Thyroid gland (tissue), 4 donors: ENCODE results near the gene GOLGA6L9.
"Not testable (repeated sequence)": the region's sequence is repeated elsewhere in the genome, so short reads cannot be mapped to it uniquely, and the experiment has no call there.

Experiments used
- POLR2A ChIP-seq, 2 donors: fragments of 450-650 bp; IDR thresholded peaks; one replicate each; pipeline ENCODE4 v1.6.1; 2017; ENCODE audit warnings: antibody characterized with exemption in 2 of 2, mild to moderate bottlenecking in 2 of 2, moderate library complexity in 1 of 2
- TF ChIP-seq, protein P1 (sequence below), 6 experiments: fragments of 200-600 bp in 3 of 6; fragments of 450-650 bp in 3 of 6; sonication (generic) in 3 of 6; IDR thresholded peaks; one replicate each; pipeline ENCODE4 v1.5.1; 2016 to 2019; ENCODE audit warnings: antibody characterized with exemption in 6 of 6, mild to moderate bottlenecking in 2 of 6, inconsistent platforms in 1 of 6, moderate library complexity in 1 of 6

DNA sequence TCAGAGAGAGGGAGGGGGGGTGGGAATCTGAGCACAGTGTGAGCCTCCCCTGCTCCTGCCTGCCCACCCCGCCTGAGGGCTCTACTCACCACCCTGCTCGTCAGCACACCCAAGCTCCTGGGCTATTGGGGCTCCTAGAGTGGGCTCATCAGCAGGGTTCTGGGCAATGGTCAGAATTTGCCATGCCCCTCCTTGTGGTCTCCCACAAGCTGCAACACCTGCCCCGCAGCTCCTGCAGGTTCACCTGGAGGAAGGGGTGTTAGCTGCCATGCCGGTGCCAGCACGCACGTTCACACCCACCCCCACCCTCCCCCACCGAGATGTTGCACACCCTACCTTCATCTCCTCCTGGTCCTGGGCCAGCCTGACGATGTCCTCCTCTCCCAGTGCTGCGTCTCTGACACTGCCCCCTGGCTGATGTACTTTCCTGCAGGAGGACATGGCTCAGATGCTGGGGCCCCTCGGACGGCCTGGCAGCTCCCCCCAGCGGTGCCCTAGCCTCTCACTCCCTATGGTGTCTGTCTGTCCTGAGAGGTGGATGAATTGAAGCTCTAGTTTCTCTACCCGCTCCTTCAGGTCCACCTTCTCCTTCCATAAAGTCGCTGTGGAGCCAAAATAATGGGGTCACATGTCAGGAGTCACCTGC is 47.2 kb downstream of the GOLGA6L9 start:
- TF ChIP-seq, protein P1, sequence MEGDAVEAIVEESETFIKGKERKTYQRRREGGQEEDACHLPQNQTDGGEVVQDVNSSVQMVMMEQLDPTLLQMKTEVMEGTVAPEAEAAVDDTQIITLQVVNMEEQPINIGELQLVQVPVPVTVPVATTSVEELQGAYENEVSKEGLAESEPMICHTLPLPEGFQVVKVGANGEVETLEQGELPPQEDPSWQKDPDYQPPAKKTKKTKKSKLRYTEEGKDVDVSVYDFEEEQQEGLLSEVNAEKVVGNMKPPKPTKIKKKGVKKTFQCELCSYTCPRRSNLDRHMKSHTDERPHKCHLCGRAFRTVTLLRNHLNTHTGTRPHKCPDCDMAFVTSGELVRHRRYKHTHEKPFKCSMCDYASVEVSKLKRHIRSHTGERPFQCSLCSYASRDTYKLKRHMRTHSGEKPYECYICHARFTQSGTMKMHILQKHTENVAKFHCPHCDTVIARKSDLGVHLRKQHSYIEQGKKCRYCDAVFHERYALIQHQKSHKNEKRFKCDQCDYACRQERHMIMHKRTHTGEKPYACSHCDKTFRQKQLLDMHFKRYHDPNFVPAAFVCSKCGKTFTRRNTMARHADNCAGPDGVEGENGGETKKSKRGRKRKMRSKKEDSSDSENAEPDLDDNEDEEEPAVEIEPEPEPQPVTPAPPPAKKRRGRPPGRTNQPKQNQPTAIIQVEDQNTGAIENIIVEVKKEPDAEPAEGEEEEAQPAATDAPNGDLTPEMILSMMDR (IDR thresholded peaks at IDR 0.05) = not testable (repeated sequence)
- TF ChIP-seq POLR2A (IDR thresholded peaks at IDR 0.05) = not testable (repeated sequence)
